ENCODE measurements around the gene PDE3A.
"Not testable (repeated sequence)": the region's sequence is repeated elsewhere in the genome, so short reads cannot be mapped to it uniquely, and the experiment has no call there.

PDE3A gene

GRCh38 chr12:20546267-20546666 lies 177.9 kb downstream of the PDE3A start:
- no peak for DNase-seq (ENCODE audit: low read depth in 2 of 3, low spot score in 2 of 3)

DNA sequence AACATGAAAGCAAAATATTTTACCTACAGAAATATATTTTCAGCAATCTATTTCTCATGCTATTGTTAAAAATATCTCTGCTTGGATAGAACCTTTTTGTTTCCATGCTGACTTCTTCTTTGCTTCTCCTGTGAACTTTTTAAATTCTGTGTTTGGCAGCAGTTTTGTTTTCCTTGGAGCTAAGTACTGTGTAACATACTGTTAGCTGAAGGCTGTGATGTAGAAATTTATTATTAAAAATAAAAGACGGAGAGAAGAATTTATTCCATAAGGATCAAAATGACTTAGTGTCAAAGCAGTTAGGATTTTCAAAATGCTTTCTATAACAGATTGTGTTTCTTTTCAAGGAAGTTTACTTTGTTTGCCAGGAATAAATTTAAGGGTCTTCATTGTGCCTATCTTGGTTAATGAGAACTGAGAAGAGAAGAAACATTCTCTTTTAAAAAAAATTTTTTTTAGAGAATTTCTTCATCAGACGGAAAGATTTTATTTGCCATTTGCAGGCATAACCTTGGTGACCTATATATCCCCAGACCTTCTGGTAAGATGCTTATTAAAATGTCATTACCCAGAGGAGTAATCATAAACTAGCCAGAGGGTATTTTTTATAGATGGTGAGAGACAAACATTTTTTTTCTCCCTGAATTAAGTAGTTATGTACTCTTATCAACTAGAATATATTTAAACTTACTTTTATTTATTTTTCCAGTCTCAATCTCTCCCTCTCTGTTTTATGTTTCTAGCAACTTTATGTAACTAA lies 179.7 kb downstream of the PDE3A start:
- DNase-seq (ENCODE audit: low read depth in 2 of 3, low spot score in 2 of 3): no peak

- no peak for DNase-seq (ENCODE audit: low read depth in 2 of 3, low spot score in 2 of 3)
Measured at GRCh38 chr12:20548611-20549010, 180.3 kb downstream of the PDE3A start.

DNA sequence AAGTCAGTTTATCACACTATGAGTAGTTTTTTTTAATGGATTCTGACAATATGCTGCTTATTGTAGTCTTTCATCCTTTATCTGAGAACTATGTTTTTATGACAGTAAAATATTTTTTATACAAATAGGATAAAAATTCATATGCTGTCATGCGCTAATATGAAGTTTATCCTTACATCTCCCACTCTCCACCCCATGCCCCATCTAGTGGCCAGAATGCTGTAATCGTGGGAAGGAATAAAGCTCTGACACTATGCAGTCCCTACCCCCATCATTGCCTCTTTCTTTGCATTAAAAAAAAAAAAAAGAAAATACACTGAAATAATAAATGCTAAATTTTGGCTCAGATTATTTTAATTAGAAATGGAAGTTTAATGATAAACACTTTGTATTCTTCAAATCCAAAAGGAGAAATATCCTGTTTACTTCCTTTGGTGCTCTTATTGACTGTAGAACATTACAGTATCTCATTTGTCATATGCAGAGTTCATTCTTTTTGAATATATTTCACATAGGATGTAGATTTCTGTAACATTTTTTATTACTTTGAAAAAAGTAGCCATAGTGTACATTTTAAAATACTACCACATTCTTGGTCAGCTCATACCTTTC lies 180.9 kb downstream of the PDE3A start:
- no peak for DNase-seq (ENCODE audit: low read depth in 2 of 3, low spot score in 2 of 3)

DNA sequence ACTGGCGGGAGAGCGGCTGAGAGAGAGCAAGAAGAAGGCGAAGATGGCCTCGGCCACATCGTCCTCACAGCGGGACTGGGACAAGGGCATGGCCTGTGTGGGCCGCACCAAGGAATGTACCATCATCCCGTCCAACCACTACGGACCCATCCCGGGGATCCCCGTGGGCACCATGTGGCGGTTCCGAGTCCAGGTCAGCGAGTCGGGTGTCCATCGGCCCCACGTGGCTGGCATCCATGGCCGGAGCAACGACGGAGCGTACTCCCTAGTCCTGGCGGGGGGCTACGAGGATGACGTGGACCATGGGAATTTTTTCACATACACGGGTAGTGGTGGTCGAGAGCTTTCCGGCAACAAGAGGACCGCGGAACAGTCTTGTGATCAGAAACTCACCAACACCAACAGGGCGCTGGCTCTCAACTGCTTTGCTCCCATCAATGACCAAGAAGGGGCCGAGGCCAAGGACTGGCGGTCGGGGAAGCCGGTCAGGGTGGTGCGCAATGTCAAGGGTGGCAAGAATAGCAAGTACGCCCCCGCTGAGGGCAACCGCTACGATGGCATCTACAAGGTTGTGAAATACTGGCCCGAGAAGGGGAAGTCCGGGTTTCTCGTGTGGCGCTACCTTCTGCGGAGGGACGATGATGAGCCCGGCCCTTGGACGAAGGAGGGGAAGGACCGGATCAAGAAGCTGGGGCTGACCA lies 183.6 kb downstream of the PDE3A start:
- not testable (repeated sequence) for DNase-seq (ENCODE audit: low read depth in 2 of 3, low spot score in 2 of 3)

GRCh38 chr12:20552586-20552985 lies 184.2 kb downstream of the PDE3A start:
- DNase-seq (ENCODE audit: low read depth in 2 of 3, low spot score in 2 of 3): not testable (repeated sequence)

- DNase-seq (ENCODE audit: low read depth in 2 of 3, low spot score in 2 of 3): no peak
Measured at GRCh38 chr12:20555015-20555414, 186.7 kb downstream of the PDE3A start.

DNA sequence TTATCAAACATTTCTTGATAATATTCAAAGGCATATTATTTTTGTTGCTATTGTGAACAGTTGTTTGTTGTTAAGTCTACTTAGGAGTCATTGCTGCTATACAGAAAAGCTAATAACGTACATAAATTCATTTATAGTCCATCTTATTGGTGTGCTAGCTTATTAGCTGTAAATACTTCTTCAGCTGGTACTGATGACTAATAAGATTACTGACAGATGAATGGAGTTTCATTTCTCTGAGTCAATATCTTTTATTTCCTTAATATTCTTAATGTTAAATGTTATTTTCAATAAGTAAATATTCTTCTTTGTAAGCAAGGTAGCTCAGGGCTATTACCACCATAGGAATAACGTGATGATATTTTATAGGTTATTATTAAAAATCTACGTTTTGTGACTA lies 187.4 kb downstream of the PDE3A start:
- DNase-seq (ENCODE audit: low read depth in 2 of 3, low spot score in 2 of 3): no peak

- no peak for DNase-seq (ENCODE audit: low read depth in 2 of 3, low spot score in 2 of 3)
Measured at GRCh38 chr12:20557096-20557495, 188.8 kb downstream of the PDE3A start.

- DNase-seq (ENCODE audit: low read depth in 2 of 3, low spot score in 2 of 3): no peak
Measured at GRCh38 chr12:20560935-20561334, 192.6 kb downstream of the PDE3A start.

GRCh38 chr12:20561871-20562270 lies 193.5 kb downstream of the PDE3A start:
- no peak for DNase-seq (ENCODE audit: low read depth in 2 of 3, low spot score in 2 of 3)

GRCh38 chr12:20567413-20567812 lies 199.1 kb downstream of the PDE3A start:
- DNase-seq (ENCODE audit: low read depth in 2 of 3, low spot score in 2 of 3): no peak

DNA sequence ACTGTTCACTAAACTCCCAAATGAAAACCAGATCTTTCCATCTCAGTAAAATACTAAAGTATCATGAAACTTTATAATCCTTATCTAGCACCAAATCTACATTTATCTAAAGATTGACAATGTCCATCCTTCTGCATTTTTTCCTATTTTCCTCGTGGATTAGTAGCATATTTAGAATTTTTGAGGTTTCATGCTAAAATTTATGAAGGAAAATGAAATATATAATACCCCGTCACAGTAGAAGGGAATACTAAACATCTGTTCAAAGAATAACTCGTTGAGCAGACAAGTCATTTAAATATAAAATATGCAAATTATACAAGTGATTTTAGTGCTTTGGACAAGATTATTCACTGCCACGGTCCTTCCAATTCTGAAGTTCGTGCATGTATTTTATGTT lies 204.1 kb downstream of the PDE3A start:
- DNase-seq (ENCODE audit: low read depth in 2 of 3, low spot score in 2 of 3): no peak

DNA sequence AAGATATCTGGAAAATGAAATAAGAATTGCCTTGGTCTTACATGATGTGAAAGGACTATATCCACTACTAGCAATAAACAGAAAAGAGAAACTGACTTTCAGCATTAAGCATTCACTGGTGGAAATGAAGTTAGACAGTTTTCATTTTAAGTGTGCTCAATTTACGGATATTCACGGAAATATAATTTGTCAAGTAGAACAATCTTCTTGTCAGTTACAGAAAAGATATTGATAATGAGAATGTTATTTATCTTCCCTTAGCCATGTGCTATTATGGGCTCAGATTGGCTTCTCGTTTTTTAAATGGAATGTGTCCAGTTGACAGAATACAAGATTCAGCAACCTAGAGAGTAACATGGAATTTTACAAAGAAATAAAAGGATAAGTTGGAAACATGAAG lies 208.2 kb downstream of the PDE3A start:
- no peak for DNase-seq (ENCODE audit: low read depth in 2 of 3, low spot score in 2 of 3)

DNA sequence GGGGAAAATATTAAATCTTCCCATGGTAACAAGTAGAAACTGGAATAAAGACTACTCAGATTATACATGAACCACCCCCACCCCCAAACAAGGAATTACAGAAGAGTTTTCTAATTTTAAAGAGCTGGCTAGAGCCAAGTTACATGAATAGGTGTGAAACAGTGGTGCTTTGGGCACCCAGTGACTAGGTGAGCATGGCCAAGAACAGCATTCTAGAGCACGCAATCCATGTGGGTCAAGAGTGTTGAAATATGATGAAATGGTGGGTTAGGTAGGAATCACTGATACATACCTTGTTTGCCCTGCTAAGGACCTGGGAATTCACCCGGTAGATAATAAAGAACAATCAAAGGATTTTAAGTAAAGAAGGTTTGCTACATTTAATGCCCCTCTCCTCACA lies 208.7 kb downstream of the PDE3A start:
- no peak for DNase-seq (ENCODE audit: low read depth in 2 of 3, low spot score in 2 of 3)

- DNase-seq (ENCODE audit: low read depth in 2 of 3, low spot score in 2 of 3): no peak
Measured at GRCh38 chr12:20578142-20578541, 209.8 kb downstream of the PDE3A start.

DNA sequence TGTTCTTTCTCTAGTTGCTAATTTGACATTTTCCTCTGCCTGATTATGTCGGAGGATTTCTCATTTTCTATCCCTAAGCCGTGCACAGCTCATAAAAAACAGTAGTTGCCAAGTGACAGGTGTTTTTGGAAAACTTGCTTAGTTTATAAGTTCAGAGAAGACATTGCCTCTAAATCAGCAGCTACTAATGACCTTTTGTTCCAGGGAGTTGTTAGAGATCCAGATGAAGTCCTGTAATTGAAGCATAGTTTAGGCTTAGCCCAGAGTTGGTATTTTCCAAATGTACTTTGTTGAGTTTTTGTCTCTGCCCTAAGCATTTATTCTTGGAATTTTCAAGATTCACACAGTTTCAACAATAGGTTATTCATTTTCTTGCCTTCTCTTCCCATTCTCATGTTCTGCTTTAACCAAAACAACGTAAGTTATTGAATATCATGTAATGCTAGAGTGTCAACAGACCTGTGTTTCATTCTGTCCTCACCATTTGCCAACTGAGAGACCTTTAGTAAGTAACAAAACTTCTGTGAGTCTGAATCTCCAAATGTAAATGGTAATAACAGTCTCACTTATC lies 216.8 kb downstream of the PDE3A start:
- DNase-seq (ENCODE audit: low read depth in 2 of 3, low spot score in 2 of 3): no peak

DNA sequence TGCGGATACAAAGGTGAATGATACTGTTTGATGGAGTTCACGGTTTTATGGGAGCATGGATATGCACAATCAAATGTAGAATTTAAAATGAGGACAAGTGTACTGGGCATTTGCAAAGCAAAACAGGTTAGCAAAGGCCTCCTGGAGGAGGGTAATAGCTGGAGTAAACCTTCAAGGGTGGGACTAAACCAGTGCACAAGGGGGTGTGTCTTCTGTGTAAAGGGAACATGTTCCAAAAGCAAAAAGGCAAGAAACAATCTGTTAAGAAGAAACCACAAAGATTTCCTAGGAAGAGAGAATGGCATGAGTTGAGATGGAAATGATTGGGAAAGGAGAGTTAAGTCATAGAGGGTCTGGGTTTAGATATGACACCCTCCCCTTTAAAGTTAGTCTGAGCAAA lies 217.6 kb downstream of the PDE3A start:
- DNase-seq (ENCODE audit: low read depth in 2 of 3, low spot score in 2 of 3): no peak

DNA sequence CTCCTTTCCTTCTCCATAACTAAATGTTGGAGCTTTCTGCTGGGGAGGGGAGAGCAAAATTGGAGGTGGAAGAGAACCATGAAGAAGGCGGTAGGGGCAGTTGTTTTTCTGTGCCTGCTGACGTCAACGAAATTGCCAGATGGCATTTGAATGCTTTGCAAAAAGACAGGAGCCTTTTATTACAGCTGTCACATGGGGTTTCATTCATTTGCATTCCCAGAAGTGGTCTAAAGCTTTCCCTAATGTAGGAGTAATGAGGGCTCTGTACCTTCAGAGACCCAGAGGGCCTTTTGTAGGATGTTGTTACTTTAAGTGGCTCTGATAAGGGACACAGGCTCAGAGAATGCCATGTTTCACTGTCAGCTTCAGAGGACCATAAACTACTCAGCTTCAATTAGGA lies 219.7 kb downstream of the PDE3A start:
- DNase-seq (ENCODE audit: low read depth in 2 of 3, low spot score in 2 of 3): no peak

DNA sequence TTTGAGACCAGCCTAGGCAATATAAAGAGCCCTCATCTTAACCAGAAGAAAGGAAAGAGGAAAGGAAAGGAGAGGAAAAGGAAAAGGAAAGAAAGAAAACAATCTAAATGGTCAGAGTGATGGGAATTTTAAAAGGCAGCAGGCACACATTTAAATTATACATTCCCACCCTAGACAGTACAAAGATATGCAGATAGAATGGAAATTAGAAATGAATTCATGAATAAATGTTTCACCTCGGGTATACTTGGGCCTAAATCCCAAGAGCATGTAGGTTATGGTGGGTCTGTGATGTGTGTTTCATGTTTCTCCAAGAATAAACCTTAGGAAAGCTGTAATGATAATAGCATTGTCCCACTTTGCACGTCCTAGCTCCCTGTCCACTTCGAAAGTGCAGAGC lies 222.2 kb downstream of the PDE3A start:
- no peak for DNase-seq (ENCODE audit: low read depth in 2 of 3, low spot score in 2 of 3)

- no peak for DNase-seq (ENCODE audit: low read depth in 2 of 3, low spot score in 2 of 3)
Measured at GRCh38 chr12:20592556-20592955, 224.2 kb downstream of the PDE3A start.

- DNase-seq (ENCODE audit: low read depth in 2 of 3, low spot score in 2 of 3): no peak
Measured at GRCh38 chr12:20593611-20594010, 225.3 kb downstream of the PDE3A start.

Measured in activated CD8-positive, alpha-beta memory T cell treated with anti-CD3 and anti-CD28 coated beads for 48 hours (primary cell).